ENCODE data around the gene SRP54. TPM values are rescaled to one million over a fixed set of nuclear protein-coding genes. Genes with fewer than 3 reads are reported as not detected.
A peak's percentile ranks its signal among the peaks of the same experiment; 100 is the strongest.

Gene SRP54
- total RNA-seq, 1 experiment from 2014 or later = 57.0 TPM

DNA sequence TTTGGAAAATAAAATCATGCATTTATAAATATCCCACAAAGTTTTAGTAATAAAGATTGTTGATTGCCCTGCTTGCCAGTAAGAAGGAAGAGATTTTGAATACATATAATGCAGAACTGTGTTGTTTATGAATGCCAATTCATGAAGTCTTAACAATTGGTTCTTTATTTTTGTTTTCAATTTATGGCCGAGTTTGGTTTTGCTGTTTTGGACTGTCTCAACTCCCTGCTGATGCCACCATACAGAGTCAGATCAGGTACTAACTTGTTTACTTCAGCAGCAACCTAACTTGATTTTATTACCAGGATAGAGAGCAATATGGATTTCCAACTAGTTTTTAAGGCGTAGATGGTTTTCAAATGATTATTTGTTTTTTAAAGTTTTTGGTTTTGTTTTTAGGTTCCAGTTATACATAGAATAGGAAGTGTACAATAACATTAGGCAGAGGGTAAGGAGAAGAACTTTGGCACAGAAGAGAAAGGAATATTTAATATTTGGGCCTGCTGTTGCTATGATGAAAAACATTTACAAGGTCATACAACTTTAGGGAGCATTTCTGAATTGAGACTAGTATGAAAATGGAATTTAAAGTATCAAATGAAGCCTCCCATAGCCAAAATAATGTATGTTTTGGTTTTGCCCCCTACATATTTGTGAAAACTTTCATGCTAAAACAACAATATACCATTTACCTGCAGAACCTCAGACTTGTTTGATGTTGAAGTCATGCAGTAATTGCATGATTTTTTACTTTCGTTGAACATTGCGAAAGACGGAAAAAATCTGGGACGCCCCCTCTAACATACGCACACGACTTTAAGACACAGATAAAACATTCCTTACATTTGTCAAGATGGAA, 62.4 kb downstream of the SRP54 start:
- DNase-seq (ENCODE audit: low spot score) = no peak
- peaks cover 20% of the 10 kb centered on the region for H3K4me1 Mint-ChIP-seq
- H3K9me3 Mint-ChIP-seq = no peaks in the 10 kb centered on the region
- TF ChIP-seq, protein P1, sequence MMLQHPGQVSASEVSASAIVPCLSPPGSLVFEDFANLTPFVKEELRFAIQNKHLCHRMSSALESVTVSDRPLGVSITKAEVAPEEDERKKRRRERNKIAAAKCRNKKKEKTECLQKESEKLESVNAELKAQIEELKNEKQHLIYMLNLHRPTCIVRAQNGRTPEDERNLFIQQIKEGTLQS (CRISPR knock-in tag; conservative IDR thresholded peaks at IDR 0.05) = no peak
- TF ChIP-seq SMAD4 (CRISPR knock-in tag; IDR thresholded peaks at IDR 0.05) (no peak), MYBL2 (CRISPR knock-in tag; IDR thresholded peaks at IDR 0.05) (no peak), ATF1 (CRISPR knock-in tag; IDR thresholded peaks at IDR 0.05) (no peak), ZNF121 (CRISPR knock-in tag; IDR thresholded peaks at IDR 0.05) (no peak)
- POLR2A ChIA-PET = interaction anchor here (0.7 to 2.3 kb wide), 4 partner anchors 16 to 247 kb away, joined by 5 to 24 read pairs (median 10); partner anchors contain the start of genes PPP2R3C, PSMA6 and SRP54
- ATAC-seq = no peak
- CTCF ChIA-PET = interaction anchor here (0.5 to 1.5 kb wide), 5 partner anchors 64 to 370 kb away, joined by 3 to 5 read pairs (median 3); partner anchors contain the start of gene PSMA6
- no peaks in the 10 kb centered on the region; the same call in 1 of the 2 replicates for H3K36me3 Mint-ChIP-seq
- H3K27me3 Mint-ChIP-seq (ENCODE audit: low read depth) = no peaks in the 10 kb centered on the region; the same call in 1 of the 2 replicates
- H3K4me3 Mint-ChIP-seq = peak overlapping the region; percentile 89
- peak overlapping the region; percentile 94 for H3K27ac Mint-ChIP-seq

DNA sequence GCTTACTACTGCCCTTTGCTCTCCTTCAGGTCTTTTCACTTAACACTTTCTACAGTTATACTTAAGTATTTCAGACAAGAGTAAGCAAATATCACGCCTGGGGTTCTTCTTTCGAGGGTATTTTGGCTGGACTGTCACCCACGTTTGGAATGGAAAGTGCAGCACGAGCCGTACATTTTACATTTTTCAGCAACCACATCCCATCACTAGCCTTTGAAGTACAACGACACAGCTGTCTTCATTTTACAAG, 62.9 kb downstream of the SRP54 start:
- CTCF ChIA-PET = interaction anchor here (0.5 to 1.5 kb wide), 7 partner anchors 15 to 370 kb away, joined by 3 to 7 read pairs (median 4); partner anchors contain the start of gene PSMA6
- Mint-ChIP-seq H3K9me3 (no peaks in the 10 kb centered on the region), H3K36me3 (peaks cover 4% of the 10 kb centered on the region; the same call in 1 of the 2 replicates), H3K4me1 (peaks cover 20% of the 10 kb centered on the region), H3K27me3 (ENCODE audit: low read depth) (no peaks in the 10 kb centered on the region; the same call in 1 of the 2 replicates), H3K4me3 (peak overlapping the region; percentile 89), H3K27ac (peak overlapping the region; percentile 94)
- ATAC-seq (no peak), DNase-seq (ENCODE audit: low spot score) (no peak)
- TF ChIP-seq RELA (CRISPR knock-in tag; IDR thresholded peaks at IDR 0.05; ENCODE audit: borderline replicate concordance) (no peak), ZNF423 (CRISPR knock-in tag; IDR thresholded peaks at IDR 0.05) (no peak), EMX1 (CRISPR knock-in tag; IDR thresholded peaks at IDR 0.05) (no peak), JAZF1 (CRISPR knock-in tag; IDR thresholded peaks at IDR 0.05) (no peak), ZNF671 (CRISPR knock-in tag; IDR thresholded peaks at IDR 0.05) (no peak), ELF4 (CRISPR knock-in tag; IDR thresholded peaks at IDR 0.05; ENCODE audit: low read depth) (no peak), ERG (CRISPR knock-in tag; IDR thresholded peaks at IDR 0.05) (no peak), CREB1 (CRISPR knock-in tag; IDR thresholded peaks at IDR 0.05) (no peak)
- TF ChIP-seq, protein P2, sequence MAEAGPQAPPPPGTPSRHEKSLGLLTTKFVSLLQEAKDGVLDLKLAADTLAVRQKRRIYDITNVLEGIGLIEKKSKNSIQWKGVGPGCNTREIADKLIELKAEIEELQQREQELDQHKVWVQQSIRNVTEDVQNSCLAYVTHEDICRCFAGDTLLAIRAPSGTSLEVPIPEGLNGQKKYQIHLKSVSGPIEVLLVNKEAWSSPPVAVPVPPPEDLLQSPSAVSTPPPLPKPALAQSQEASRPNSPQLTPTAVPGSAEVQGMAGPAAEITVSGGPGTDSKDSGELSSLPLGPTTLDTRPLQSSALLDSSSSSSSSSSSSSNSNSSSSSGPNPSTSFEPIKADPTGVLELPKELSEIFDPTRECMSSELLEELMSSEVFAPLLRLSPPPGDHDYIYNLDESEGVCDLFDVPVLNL (CRISPR knock-in tag; IDR thresholded peaks at IDR 0.05; ENCODE audit: borderline replicate concordance, low read depth) = no peak
- TF ChIP-seq, protein P3, sequence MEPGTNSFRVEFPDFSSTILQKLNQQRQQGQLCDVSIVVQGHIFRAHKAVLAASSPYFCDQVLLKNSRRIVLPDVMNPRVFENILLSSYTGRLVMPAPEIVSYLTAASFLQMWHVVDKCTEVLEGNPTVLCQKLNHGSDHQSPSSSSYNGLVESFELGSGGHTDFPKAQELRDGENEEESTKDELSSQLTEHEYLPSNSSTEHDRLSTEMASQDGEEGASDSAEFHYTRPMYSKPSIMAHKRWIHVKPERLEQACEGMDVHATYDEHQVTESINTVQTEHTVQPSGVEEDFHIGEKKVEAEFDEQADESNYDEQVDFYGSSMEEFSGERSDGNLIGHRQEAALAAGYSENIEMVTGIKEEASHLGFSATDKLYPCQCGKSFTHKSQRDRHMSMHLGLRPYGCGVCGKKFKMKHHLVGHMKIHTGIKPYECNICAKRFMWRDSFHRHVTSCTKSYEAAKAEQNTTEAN (CRISPR knock-in tag; IDR thresholded peaks at IDR 0.05) = no peak
- POLR2A ChIA-PET = interaction anchor here (0.7 to 2.3 kb wide), 4 partner anchors 16 to 246 kb away, joined by 5 to 24 read pairs (median 10); partner anchors contain the start of genes PPP2R3C, PSMA6 and SRP54

- peak; percentile 98 for ATAC-seq
- Mint-ChIP-seq H3K36me3 (peaks cover 4% of the 10 kb centered on the region; the same call in 1 of the 2 replicates), H3K9me3 (no peaks in the 10 kb centered on the region), H3K4me1 (peaks cover 20% of the 10 kb centered on the region), H3K4me3 (peak within 1 kb of the TSS; percentile 89), H3K27me3 (ENCODE audit: low read depth) (no peaks in the 10 kb centered on the region; the same call in 1 of the 2 replicates), H3K27ac (peak within 1 kb of the TSS; percentile 98)
- ChIA-PET CTCF (interaction anchor here (0.5 to 1.5 kb wide), 9 partner anchors 15 to 772 kb away, joined by 3 to 7 read pairs (median 4); partner anchors contain the start of gene PSMA6), POLR2A (interaction anchor here (0.5 to 2.3 kb wide), 12 partner anchors 9 to 610 kb away, joined by 3 to 24 read pairs (median 6); partner anchors contain the start of genes BAZ1A, CFL2, NFKBIA and PPP2R3C)
- peak; percentile 98 for DNase-seq (ENCODE audit: low spot score)
- 0 out of 2 replicates have a peak, but pooled peaks have one; percentile 16 for TF ChIP-seq USF2 (CRISPR knock-in tag; IDR thresholded peaks at IDR 0.05)
- TF ChIP-seq ZNF317 (CRISPR knock-in tag; IDR thresholded peaks at IDR 0.05; ENCODE audit: borderline replicate concordance, low read depth) = 0 out of 2 replicates have a peak, but pooled peaks have one; percentile 30
- peak; percentile 94 for TF ChIP-seq SP1 (CRISPR knock-in tag; conservative IDR thresholded peaks at IDR 0.05)
- no peak for TF ChIP-seq FOXJ3 (CRISPR knock-in tag; IDR thresholded peaks at IDR 0.05; ENCODE audit: borderline replicate concordance)
- TF ChIP-seq, protein P3 (CRISPR knock-in tag; IDR thresholded peaks at IDR 0.05) = 0 out of 2 replicates have a peak, but pooled peaks have one; percentile 57
- TF ChIP-seq, protein P4, sequence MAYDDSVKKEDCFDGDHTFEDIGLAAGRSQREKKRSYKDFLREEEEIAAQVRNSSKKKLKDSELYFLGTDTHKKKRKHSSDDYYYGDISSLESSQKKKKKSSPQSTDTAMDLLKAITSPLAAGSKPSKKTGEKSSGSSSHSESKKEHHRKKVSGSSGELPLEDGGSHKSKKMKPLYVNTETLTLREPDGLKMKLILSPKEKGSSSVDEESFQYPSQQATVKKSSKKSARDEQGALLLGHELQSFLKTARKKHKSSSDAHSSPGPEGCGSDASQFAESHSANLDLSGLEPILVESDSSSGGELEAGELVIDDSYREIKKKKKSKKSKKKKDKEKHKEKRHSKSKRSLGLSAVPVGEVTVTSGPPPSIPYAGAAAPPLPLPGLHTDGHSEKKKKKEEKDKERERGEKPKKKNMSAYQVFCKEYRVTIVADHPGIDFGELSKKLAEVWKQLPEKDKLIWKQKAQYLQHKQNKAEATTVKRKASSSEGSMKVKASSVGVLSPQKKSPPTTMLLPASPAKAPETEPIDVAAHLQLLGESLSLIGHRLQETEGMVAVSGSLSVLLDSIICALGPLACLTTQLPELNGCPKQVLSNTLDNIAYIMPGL (CRISPR knock-in tag; IDR thresholded peaks at IDR 0.05) = peak; percentile 80
- peak; percentile 83 for TF ChIP-seq MYBL2 (CRISPR knock-in tag; IDR thresholded peaks at IDR 0.05)
- peak; percentile 81 for TF ChIP-seq GABPB1 (CRISPR knock-in tag; IDR thresholded peaks at IDR 0.05)
Measured at GRCh38 chr14:35046048-35046750, 63.4 kb downstream of the SRP54 start, which contains the start of gene FAM177A1. Gene FAM177A1, plus strand, starts transcription at chr14:35046272. Its CDS starts 192 bp downstream, at chr14:35046464.
